Endothelial cell of umbilical vein (primary cell): ENCODE measurements around the gene TM4SF4.

Experiments used
- CTCF ChIP-seq, 2 donors: IDR thresholded peaks; 1 replicate in 1 of 2; 2 replicates in 1 of 2; pipeline ENCODE4 v1.5.1; 2011; ENCODE audit warnings: low read length in 2 of 2, mild to moderate bottlenecking in 2 of 2, moderate library complexity in 2 of 2, control low read depth in 1 of 2, inconsistent platforms in 1 of 2, low read depth in 1 of 2; ENCODE audit not compliant: insufficient read depth in 1 of 2; ENCODE audit errors: extremely low read depth in 1 of 2
- EZH2 ChIP-seq: IDR thresholded peaks from 2 replicates; pipeline ENCODE4 v1.6.1; 2012; ENCODE audit warnings: borderline replicate concordance, low read depth, mild to moderate bottlenecking, moderate library complexity, low read length, inconsistent platforms; ENCODE audit not compliant: severe bottlenecking
- FOS ChIP-seq: IDR thresholded peaks from 2 replicates; pipeline ENCODE4 v1.6.1; 2011; ENCODE audit warnings: mild to moderate bottlenecking, low read length, moderate library complexity, borderline replicate concordance; ENCODE audit not compliant: insufficient read depth
- GATA2 ChIP-seq: IDR thresholded peaks from 2 replicates; pipeline ENCODE4 v1.7.0; 2011; ENCODE audit warnings: low read depth, mild to moderate bottlenecking, moderate library complexity, mixed read lengths, low read length; ENCODE audit not compliant: insufficient read length, insufficient read depth
- JUN ChIP-seq: IDR thresholded peaks from 2 replicates; pipeline ENCODE4 v1.6.1; 2011; ENCODE audit warnings: borderline replicate concordance, low read depth; ENCODE audit not compliant: insufficient read length, insufficient read depth
- MAX ChIP-seq: IDR thresholded peaks from 2 replicates; pipeline ENCODE4 v1.6.1; 2011; ENCODE audit not compliant: insufficient read depth, insufficient read length
- MYC ChIP-seq: IDR thresholded peaks from one replicate; pipeline ENCODE4 v1.6.1; 2011; ENCODE audit warnings: mild to moderate bottlenecking, low read depth, low read length
- POLR2A ChIP-seq: IDR thresholded peaks from 2 replicates; pipeline ENCODE4 v1.6.1; 2012; ENCODE audit warnings: low read depth, mild to moderate bottlenecking, control low read depth, low read length
- POLR2AphosphoS5 ChIP-seq: IDR thresholded peaks from 2 replicates; pipeline ENCODE4 v1.6.1; 2012; ENCODE audit warnings: low read depth, mild to moderate bottlenecking, control low read depth, low read length, moderate library complexity; ENCODE audit not compliant: insufficient read depth

GRCh38 chr3:149473357-149474249 is 894 bp upstream of the TM4SF4 start:
- no peak for TF ChIP-seq CTCF (IDR thresholded peaks at IDR 0.05; ENCODE audit: extremely low read depth in 1 of 2, insufficient read depth in 1 of 2, low read depth in 1 of 2, low read length in 2 of 2)
- TF ChIP-seq MAX, result no peak
- TF ChIP-seq EZH2, result no peak
- no peak for TF ChIP-seq GATA2
- no peak for TF ChIP-seq JUN
- no peak for TF ChIP-seq POLR2AphosphoS5
- no peak for TF ChIP-seq POLR2A
- no peak for TF ChIP-seq FOS
- TF ChIP-seq MYC, result no peak
